Measurements from ENCODE around the gene AZGP1.

GRCh38 chr7:100011516-100011915 is 35.7 kb upstream of the AZGP1 start:
- TF ChIP-seq GATA3 (IDR thresholded peaks at IDR 0.05; ENCODE audit: low read depth, low read length), result no peak
- TF ChIP-seq GATA2 (IDR thresholded peaks at IDR 0.05; ENCODE audit: low read depth, low read length), result no peak

All from SH-SY5Y (cell line).